GM03348 (cell line): ENCODE measurements around the gene LMCD1.

Source experiments
- DNase-seq: peaks from one replicate; pipeline ENCODE4 v3.0.0; 2012; ENCODE audit warnings: low spot score

The LMCD1 gene

GRCh38 chr3:8506571-8507061 lies 5.0 kb downstream of the LMCD1 start:
- DNase-seq: no peak

- no peak for DNase-seq
These were observed 5.9 kb downstream of the LMCD1 start for GRCh38 chr3:8507496-8507895.

GRCh38 chr3:8509961-8510360 lies 8.3 kb downstream of the LMCD1 start:
- DNase-seq: peak; percentile 45

- DNase-seq: no peak
These were observed 10.6 kb downstream of the LMCD1 start for GRCh38 chr3:8512234-8512633.

- DNase-seq: no peak
These were observed 14.5 kb downstream of the LMCD1 start for GRCh38 chr3:8516047-8516661.

- DNase-seq: no peak
These were observed 15.2 kb downstream of the LMCD1 start for GRCh38 chr3:8516783-8517182.

GRCh38 chr3:8517487-8517886 lies 15.9 kb downstream of the LMCD1 start:
- DNase-seq: no peak

GRCh38 chr3:8518138-8518537 lies 16.5 kb downstream of the LMCD1 start:
- no peak for DNase-seq

- no peak for DNase-seq
These were observed 17.5 kb downstream of the LMCD1 start for GRCh38 chr3:8519156-8519555.

GRCh38 chr3:8519774-8520448 lies 18.3 kb downstream of the LMCD1 start:
- DNase-seq: no peak

- DNase-seq: no peak
These were observed 19.3 kb downstream of the LMCD1 start for GRCh38 chr3:8520816-8521403.

GRCh38 chr3:8523041-8523440 lies 21.4 kb downstream of the LMCD1 start:
- no peak for DNase-seq

GRCh38 chr3:8524249-8524648 lies 22.6 kb downstream of the LMCD1 start:
- no peak for DNase-seq

GRCh38 chr3:8524656-8525399 lies 23.2 kb downstream of the LMCD1 start:
- DNase-seq: no peak

- DNase-seq: no peak
These were observed 24.3 kb downstream of the LMCD1 start for GRCh38 chr3:8525893-8526292.

- peak; percentile 15 for DNase-seq
These were observed 27.6 kb downstream of the LMCD1 start for GRCh38 chr3:8529181-8529637.

GRCh38 chr3:8529738-8530525 lies 28.3 kb downstream of the LMCD1 start:
- peak; percentile 15 for DNase-seq

- DNase-seq: no peak
These were observed 29.0 kb downstream of the LMCD1 start for GRCh38 chr3:8530581-8530980.

- DNase-seq: peak; percentile 87
These were observed 30.7 kb downstream of the LMCD1 start for GRCh38 chr3:8532251-8532871.

- peak; percentile 49 for DNase-seq
These were observed 34.8 kb downstream of the LMCD1 start for GRCh38 chr3:8536096-8537056.
